DOHH2 (cell line): ENCODE results near the gene SLC1A5.

Source experiments
- CTCF ChIP-seq: fragments of 200-600 bp; sonication (generic); IDR thresholded peaks from one replicate; pipeline ENCODE4 v1.5.1; 2014; ENCODE audit warnings: antibody characterized with exemption, mild to moderate bottlenecking, low read depth, low read length; ENCODE audit not compliant: poor library complexity, severe bottlenecking
- EZH2phosphoT487 ChIP-seq: fragments of 200-600 bp; sonication (generic); IDR thresholded peaks from 2 replicates; pipeline ENCODE4 v1.6.1; 2017; ENCODE audit warnings: borderline replicate concordance, mild to moderate bottlenecking, antibody characterized with exemption, low read length, moderate library complexity, mixed read lengths

DNA sequence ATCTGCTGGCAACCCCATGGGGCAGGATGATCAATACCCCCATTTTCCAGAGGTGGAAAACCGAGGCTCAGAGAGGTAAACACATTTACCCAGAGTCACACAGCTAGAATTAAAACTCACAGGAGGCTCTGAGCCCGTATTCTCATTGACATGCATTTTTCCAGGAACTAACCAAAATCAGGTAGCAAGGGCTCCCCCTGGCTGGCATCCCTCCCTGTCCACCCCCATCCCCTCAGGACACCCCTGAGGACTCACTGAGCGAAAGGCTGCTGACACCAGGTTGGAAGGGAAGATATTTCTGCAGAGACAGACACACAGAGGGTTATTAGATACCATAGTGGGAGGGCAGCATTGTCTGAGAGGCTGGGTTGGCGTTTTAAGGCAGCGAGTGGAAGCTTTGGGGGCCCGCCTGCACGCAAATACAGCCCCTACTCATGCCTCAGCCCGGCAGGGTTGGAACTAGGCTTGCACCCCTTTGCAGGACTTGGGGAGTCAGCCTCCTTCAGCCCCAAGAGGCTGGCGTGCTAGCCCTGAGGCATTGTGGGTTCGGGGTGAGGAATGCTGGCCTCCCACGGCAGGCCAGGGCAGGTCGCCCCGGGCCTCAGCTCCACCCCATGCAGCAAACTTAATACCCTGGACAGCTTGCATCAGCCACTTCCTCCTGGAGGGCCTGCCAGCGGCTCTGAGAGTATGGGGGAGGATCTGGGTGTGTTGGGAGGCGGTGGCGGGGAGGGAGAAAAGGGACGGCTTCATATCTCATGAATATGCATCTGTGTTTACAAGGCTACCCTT, 3.9 kb downstream of the SLC1A5 start:
- TF ChIP-seq CTCF (peak; percentile 45), EZH2phosphoT487 (no peak)
